NK-92 (cell line): ENCODE results near the gene MARVELD1.

ENCODE experiments used
- DNase-seq: peaks from one replicate; lab custom pipeline; 2025; ENCODE audit not compliant: unreplicated experiment; lab: John Stamatoyannopoulos, UW

Gene MARVELD1

GRCh38 chr10:97721871-97722780, 8.6 kb downstream of the MARVELD1 start:
- no peak for DNase-seq

GRCh38 chr10:97723001-97723400, 9.5 kb downstream of the MARVELD1 start:
- no peak for DNase-seq

GRCh38 chr10:97724341-97724941, 10.9 kb downstream of the MARVELD1 start:
- no peak for DNase-seq

GRCh38 chr10:97726636-97727178, 13.2 kb downstream of the MARVELD1 start:
- no peak for DNase-seq

- no peak for DNase-seq
Observed at GRCh38 chr10:97729014-97729413, 15.5 kb downstream of the MARVELD1 start.

- no peak for DNase-seq
Observed at GRCh38 chr10:97731346-97732051, 18.0 kb downstream of the MARVELD1 start.

- no peak for DNase-seq
Observed at GRCh38 chr10:97732052-97732359, 18.5 kb downstream of the MARVELD1 start.

GRCh38 chr10:97733256-97733655, 19.7 kb downstream of the MARVELD1 start:
- DNase-seq: no peak

- DNase-seq: no peak
Observed at GRCh38 chr10:97734021-97734420, 20.5 kb downstream of the MARVELD1 start.

GRCh38 chr10:97736403-97736901, 22.9 kb downstream of the MARVELD1 start:
- DNase-seq: no peak

GRCh38 chr10:97736902-97737769, 23.6 kb downstream of the MARVELD1 start, which contains the start of gene ZFYVE27:
TSS of gene ZFYVE27 (plus strand) at chr10:97737128. CDS start at chr10:97738478, 1,350 bp downstream.
- peak; percentile 72 for DNase-seq

GRCh38 chr10:97737770-97738265, 24.3 kb downstream of the MARVELD1 start:
- no peak for DNase-seq

GRCh38 chr10:97738616-97739015, 25.1 kb downstream of the MARVELD1 start:
- DNase-seq: no peak

- DNase-seq: no peak
Observed at GRCh38 chr10:97740613-97741012, 27.1 kb downstream of the MARVELD1 start.

GRCh38 chr10:97743169-97743943, 29.8 kb downstream of the MARVELD1 start:
- DNase-seq: no peak

GRCh38 chr10:97744405-97745035, 31.0 kb downstream of the MARVELD1 start:
- DNase-seq: no peak

GRCh38 chr10:97747573-97747972, 34.0 kb downstream of the MARVELD1 start:
- no peak for DNase-seq

- DNase-seq: no peak
Observed at GRCh38 chr10:97748116-97748515, 34.6 kb downstream of the MARVELD1 start.

- no peak for DNase-seq
Observed at GRCh38 chr10:97752956-97753355, 39.4 kb downstream of the MARVELD1 start.
